Left ventricle myocardium inferior (tissue), 1 donor: ENCODE data around the gene RERE. TPM values are rescaled to one million over a fixed set of nuclear protein-coding genes. Genes with fewer than 3 reads are reported as not detected.
A peak's percentile ranks its signal among the peaks of the same experiment; 100 is the strongest.

Experiments
- DNase-seq: peaks from one replicate; pipeline ENCODE4 v3.0.0-alpha.2; 2020
- H3K27ac ChIP-seq: fragments of 200-600 bp; replicated peaks from 2 replicates; pipeline ENCODE4 v1.8.0; 2021
- H3K27me3 ChIP-seq: fragments of 200-600 bp; 2 replicates; pipeline ENCODE4 v1.8.0; 2021; ENCODE audit warnings: low read depth
- H3K36me3 ChIP-seq: fragments of 200-600 bp; 2 replicates; pipeline ENCODE4 v1.8.0; 2021
- H3K4me1 ChIP-seq: fragments of 200-600 bp; 2 replicates; pipeline ENCODE4 v1.8.0; 2021
- H3K4me3 ChIP-seq: fragments of 200-600 bp; 2 replicates; pipeline ENCODE4 v1.8.0; 2021; ENCODE audit warnings: mild to moderate bottlenecking, moderate library complexity
- H3K9me3 ChIP-seq: fragments of 200-600 bp; replicated peaks from 2 replicates; pipeline ENCODE4 v1.8.0; 2021
- intact Hi-C: fragments of 100-400 bp; cut with micrococcal nuclease; formaldehyde crosslinking; loops from one replicate; pipeline ENCODE4 v1.11.0; 2022
- total RNA-seq: library from RNA; stranded (reverse); fragmentation: NEBNext Ultra II Directional; extraction: Animal tissue kit (Norgen Biotek cat#: 25700); gene quantifications from one replicate; pipeline ENCODE4 v1.2.1, GENCODE V29; 2021
- TF ChIP-seq, protein P1 (sequence below): fragments of 200-600 bp; IDR thresholded peaks from 2 replicates; pipeline ENCODE4 v1.8.0; 2021; ENCODE audit warnings: antibody characterized with exemption, mild to moderate bottlenecking, borderline replicate concordance
- donor health status: DM: no; HTN: yes; CAD: no; lungs with severe emphysema.

The RERE gene
- total RNA-seq, 1 donor from 2014 or later: 141 TPM

DNA sequence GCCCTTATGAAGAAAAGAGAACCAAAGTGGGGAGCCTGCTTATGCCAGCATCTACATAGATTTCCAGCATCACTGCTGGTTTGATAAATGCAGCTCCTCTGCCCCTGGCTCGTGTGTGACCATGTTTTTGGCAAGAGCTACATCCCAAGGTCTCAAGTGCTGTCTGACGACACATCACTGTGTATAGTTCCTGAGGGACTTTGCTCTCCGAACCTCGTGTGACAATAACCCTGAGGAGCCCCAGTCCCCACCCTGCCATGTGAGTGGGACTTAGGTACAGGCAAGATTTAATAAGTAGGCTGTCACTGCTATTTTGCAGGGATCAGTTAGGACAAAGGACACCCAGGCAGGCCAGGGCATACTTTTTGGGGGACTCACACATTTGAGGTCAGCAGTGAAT lies 28.8 kb upstream of the RERE start:
- no peak overlapping the region for H3K27ac ChIP-seq
- intact Hi-C loops: no loop called here
- peaks cover 32% of the 10 kb centered on the region for H3K4me1 ChIP-seq
- no peak for DNase-seq
- H3K4me3 ChIP-seq: no peak overlapping the region
- TF ChIP-seq, protein P1, sequence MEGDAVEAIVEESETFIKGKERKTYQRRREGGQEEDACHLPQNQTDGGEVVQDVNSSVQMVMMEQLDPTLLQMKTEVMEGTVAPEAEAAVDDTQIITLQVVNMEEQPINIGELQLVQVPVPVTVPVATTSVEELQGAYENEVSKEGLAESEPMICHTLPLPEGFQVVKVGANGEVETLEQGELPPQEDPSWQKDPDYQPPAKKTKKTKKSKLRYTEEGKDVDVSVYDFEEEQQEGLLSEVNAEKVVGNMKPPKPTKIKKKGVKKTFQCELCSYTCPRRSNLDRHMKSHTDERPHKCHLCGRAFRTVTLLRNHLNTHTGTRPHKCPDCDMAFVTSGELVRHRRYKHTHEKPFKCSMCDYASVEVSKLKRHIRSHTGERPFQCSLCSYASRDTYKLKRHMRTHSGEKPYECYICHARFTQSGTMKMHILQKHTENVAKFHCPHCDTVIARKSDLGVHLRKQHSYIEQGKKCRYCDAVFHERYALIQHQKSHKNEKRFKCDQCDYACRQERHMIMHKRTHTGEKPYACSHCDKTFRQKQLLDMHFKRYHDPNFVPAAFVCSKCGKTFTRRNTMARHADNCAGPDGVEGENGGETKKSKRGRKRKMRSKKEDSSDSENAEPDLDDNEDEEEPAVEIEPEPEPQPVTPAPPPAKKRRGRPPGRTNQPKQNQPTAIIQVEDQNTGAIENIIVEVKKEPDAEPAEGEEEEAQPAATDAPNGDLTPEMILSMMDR: no peak
- no peaks in the 10 kb centered on the region for H3K36me3 ChIP-seq
- no peaks in the 10 kb centered on the region for H3K27me3 ChIP-seq
- no peaks in the 10 kb centered on the region for H3K9me3 ChIP-seq

DNA sequence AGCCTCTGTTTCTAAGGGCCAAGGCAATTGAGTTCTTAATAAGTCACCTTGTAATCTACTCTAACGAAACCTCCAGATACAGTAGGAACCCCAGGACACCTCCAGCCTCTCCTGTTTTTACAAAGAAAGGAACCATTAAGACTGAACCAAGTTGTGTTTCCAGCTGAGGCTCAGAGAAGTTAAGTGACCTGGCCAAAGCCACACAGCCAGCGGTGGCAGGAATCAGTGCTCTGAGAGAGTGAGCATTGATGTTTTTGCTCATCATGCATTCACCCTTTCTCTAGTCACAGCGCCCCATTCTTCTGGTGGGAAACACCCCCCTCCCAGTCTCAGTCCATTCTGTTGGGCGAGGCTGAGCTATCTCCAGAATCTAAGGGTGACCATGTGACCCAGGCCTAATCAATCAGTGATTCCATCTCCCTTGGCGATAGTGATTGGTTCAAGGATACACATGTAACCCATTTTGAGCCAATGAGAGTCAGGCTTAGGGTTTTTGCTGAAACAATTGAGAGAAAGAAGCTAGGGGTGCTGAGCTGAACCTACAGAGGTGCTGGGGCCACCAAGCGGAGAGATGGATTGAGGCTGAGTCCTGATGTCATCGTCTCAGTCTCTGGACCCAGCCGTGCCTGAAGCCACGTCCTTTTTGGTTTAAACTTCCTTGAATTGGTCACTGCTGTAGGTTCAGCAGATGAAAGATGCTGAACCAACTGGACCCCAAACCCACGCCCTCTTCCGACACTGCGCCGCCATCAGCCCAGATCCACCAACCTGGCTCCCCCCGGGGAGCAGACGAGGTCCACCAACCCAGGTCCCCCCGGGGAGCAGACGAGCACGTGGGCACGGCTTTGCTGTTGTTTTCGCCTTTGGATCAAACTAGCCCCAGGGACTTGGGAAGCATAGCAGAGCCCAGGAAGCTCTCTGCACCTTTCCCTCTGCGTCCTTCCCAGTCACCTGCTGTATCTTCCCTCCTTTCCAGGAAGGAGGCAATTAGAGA lies 28.0 kb upstream of the RERE start:
- no peaks in the 10 kb centered on the region for H3K27me3 ChIP-seq
- no peak for DNase-seq
- peak overlapping the region; percentile 42 for H3K27ac ChIP-seq
- intact Hi-C loops: no loop called here
- H3K36me3 ChIP-seq: no peaks in the 10 kb centered on the region
- peaks cover 32% of the 10 kb centered on the region for H3K4me1 ChIP-seq
- no peak overlapping the region for H3K4me3 ChIP-seq
- TF ChIP-seq, protein P1: no peak
- H3K9me3 ChIP-seq: no peaks in the 10 kb centered on the region

DNA sequence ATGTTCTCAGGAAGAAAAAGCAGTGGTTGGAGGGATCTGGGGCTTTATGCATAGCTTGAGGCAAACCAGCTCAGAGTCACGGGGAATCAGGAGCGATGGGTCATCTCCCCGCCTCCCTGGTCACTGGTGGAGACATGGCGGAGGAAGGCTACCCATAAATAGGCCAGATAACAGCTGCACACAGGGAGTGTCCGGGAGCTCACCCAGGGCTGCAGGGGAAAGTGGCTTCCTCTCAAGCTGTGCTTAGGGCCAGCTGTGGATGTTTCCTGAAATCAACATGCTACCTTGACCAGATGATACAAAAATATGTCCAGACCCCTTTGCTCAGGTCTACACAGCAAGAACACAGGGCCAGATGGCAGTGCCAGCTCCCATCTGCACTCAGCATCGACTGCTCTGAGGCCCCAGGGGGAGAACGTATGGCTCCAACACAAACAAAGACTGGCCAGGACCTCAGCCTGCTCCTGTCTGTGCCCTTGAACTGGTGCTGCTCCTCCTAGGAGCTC lies 27.1 kb upstream of the RERE start:
- DNase-seq: peak; percentile 35
- H3K27me3 ChIP-seq: no peaks in the 10 kb centered on the region
- intact Hi-C loops: no loop called here
- H3K4me1 ChIP-seq: peaks cover 32% of the 10 kb centered on the region
- H3K27ac ChIP-seq: peak overlapping the region; percentile 42
- no peaks in the 10 kb centered on the region for H3K36me3 ChIP-seq
- no peak overlapping the region for H3K4me3 ChIP-seq
- TF ChIP-seq, protein P1: no peak
- H3K9me3 ChIP-seq: no peaks in the 10 kb centered on the region

DNA sequence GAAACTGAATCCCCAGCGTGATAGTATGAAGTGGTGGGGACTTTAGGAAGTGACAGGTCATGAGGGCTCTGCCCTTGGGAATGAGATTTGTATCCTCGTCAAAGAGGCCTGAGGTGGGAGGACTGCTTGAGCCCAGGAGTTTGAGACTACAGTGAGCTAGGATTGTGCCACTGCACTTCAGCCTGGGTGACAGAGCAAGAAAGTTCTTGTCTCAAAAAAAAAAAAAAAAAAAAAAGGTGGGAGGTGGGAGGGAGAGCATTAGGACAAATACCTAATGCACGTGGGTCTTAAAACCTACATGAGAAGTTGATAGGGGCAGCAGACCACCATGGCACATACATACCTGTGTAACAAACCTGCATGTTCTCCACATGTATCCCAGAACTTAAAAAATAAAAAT lies 24.0 kb upstream of the RERE start:
- no peak overlapping the region for H3K27ac ChIP-seq
- H3K4me3 ChIP-seq: no peak overlapping the region
- DNase-seq: no peak
- H3K9me3 ChIP-seq: no peaks in the 10 kb centered on the region
- intact Hi-C loops: no loop called here
- peaks cover 13% of the 10 kb centered on the region for H3K4me1 ChIP-seq
- TF ChIP-seq, protein P1: no peak
- H3K36me3 ChIP-seq: no peaks in the 10 kb centered on the region
- H3K27me3 ChIP-seq: no peaks in the 10 kb centered on the region

DNA sequence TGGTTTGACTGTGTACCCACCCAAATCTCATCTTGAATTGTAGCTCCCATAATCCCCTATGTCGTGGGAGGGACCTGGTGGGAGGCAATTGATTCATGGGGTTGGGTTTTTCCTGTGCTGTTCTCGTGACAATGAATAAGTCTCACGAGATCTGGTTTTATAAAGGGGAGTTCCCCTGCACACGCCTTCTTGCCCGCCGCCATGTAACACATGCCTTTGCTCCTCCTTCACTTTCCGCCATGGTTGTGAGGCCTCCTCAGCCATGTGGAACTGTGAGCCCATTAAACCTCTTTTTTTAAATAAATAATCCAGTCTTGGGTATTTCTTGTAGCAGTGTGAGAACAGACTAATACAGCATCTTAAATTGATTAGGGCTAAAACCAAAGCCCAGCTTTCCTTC lies 22.6 kb upstream of the RERE start:
- no peak overlapping the region for H3K27ac ChIP-seq
- intact Hi-C loops: no loop called here
- no peaks in the 10 kb centered on the region for H3K9me3 ChIP-seq
- peaks cover 9% of the 10 kb centered on the region for H3K4me1 ChIP-seq
- DNase-seq: no peak
- no peaks in the 10 kb centered on the region for H3K27me3 ChIP-seq
- H3K36me3 ChIP-seq: no peaks in the 10 kb centered on the region
- TF ChIP-seq, protein P1: no peak
- no peak overlapping the region for H3K4me3 ChIP-seq
